GM03348 (cell line): ENCODE data around the gene TMEM255B.
A peak's percentile ranks its signal among the peaks of the same experiment; 100 is the strongest.
"Not testable (repeated sequence)": the region's sequence is repeated elsewhere in the genome, so short reads cannot be mapped to it uniquely, and the experiment has no call there.

Source experiments
- DNase-seq: peaks from one replicate; pipeline ENCODE4 v3.0.0; 2012; ENCODE audit warnings: low spot score

Gene TMEM255B

DNA sequence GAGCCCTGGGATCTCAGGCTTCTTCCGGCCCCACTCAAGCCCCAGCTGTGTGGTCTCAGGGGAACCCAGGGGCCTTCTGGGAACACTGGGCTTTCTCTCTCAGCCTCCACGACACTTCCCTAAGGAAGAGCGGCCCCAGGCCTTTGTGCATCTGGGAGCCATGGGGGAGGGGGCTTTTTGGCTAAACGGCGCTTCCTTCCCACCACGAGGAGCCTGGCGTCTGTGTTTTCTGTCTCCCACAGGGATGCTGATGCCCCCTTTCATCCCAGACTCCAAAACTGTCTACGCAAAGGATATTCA is 24.2 kb upstream of the TMEM255B start:
- no peak for DNase-seq

DNA sequence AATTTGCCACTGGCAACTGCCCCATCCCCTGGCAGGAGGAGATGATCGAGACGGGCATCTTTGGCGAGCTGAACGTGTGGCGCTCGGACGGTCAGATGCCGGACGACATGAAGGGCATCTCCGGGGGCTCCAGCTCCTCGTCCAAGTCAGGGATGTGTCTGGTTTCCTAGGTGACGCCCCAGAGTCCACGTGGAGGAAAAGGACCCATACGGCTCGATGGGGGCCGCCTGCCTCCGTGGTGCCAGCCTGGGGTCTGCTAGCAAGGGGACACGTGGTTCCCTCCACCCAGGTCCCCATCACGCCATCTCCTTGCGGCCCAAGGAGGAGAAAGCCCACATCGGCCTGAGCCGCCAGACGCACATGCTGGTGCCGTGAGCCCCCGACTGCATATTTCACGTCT is 23.8 kb upstream of the TMEM255B start:
- no peak for DNase-seq

DNA sequence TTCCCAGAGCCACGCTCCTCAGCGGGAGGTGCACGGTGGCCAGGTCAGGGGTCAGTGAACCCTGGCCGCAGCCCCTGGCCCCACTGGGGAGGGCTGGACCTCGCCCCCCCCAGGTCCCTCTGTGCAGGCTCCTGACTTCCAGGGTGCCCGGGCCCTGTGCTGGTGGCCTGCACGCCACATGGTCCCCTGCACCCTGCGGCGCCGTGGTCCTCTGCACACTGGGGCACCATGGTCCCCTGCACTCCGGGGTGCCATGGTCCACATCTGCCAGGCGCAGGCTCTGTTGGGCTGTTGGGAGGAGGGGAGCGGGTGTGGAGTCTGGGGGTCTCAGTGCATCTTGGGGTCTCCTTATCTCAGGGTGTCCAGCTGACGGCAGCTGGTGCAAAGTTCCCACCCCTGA is 23.3 kb upstream of the TMEM255B start:
- no peak for DNase-seq

DNA sequence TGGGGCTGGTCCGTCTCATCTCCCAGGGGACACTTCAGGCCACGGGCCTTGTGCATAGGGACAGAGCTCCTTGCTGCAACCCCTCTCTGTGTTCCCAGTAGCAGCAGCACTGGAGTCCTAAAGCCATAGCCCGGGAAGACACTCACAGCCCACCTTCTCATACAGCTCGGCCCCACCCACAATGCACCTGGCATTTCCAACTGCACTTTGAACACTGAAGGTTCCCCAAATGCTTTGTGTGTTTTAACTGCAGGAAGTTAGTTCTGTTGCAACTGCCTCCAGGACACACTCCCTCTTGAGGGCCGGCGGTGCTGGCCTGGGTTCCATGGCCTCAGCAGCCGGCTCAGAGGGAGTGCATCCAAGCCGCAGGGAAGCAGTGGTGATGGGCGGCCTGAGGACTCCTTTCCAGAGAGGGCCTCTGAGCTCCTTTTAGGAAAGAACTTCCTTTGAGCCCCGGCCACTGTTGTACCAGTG is 22.7 kb upstream of the TMEM255B start:
- DNase-seq: no peak

DNA sequence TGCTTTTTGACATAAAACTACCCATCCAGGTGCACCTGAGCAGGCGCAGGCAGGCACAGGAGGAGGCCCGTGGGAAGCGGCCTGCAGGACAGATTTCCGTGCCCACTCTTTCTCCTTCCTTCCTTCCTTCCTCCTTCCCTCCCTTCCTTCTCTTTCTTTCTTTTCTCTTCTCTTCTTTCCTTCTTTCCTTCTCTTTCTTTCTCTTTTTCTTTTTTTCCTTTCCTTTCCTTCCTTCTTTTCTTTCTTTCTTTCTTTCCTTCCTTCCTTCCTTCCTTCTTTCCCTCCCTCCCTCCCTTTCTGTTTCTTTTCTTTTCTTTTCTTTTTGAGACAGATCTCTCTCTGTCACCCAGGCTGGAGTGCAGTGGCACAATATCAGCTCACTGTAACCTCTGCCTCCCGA is 21.2 kb upstream of the TMEM255B start:
- no peak for DNase-seq

DNA sequence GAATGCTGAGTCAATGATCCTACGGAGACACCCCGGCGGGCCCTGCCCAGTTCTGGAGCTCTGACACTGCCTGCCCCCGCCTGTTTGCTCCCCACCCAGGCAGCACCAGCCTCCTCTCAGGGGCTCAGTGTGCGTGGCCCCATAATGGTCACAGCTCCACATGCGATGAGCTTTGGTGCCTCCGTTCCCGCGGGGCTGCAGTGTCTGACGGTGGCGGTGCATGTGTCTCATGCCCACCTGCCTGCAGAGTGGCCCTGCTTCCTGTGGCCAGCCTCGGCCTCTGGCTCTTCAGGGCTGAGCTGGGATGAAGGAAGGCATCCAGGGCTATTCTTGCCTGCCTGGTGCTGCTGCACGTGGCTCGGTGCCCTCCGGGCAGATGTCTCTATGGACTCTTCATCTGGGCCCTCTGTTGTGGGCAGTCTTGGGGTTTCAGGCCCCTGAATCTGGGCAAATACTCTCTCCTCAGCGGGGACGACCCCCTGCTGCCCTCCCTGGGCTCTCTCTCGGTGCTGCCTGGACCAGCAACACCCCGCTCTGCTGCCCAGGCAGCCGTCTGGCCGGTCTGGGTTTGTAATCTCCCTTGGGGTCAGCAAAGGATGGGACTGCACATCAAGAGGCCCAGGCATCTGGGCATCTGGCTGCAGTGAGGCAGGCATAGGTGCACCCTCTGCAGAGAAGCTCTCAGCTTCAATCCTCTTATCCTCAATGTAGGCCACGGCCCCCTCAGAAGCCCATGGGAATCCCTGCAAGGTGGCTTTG is 19.3 kb upstream of the TMEM255B start:
- DNase-seq: no peak

DNA sequence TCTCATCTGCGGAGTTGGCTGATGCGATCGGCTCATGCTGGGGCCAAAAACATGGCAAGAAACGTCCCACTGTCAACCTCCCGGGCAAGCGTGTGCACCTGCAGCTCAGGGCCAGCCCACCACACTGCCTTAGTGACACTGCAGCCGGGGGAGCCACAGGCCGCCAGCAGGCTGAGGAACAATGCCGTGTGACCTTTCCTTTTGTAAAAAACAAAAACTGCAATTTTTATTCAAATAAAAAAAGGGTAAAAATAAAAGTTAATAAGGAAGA is 18.8 kb upstream of the TMEM255B start:
- no peak for DNase-seq

DNA sequence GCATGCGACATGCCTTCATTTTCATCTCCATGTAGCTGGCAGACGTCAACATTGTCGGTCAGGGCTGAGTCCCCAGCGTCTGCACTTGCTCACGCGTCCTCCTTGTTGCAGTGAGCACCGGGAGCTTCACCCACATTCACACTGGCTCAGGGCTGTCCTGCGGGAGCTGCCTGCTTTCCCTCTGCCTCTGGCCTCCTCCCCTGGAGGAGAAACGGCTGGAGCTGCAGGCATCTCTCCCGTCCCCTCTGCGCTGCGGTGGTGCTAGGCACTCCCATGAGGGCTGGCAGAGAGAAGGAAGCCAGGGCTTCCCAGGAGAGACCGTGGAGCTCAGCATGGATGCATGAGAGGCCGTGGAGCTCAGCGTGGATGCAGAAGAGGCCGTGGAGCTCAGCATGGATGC is 18.4 kb upstream of the TMEM255B start:
- no peak for DNase-seq

DNA sequence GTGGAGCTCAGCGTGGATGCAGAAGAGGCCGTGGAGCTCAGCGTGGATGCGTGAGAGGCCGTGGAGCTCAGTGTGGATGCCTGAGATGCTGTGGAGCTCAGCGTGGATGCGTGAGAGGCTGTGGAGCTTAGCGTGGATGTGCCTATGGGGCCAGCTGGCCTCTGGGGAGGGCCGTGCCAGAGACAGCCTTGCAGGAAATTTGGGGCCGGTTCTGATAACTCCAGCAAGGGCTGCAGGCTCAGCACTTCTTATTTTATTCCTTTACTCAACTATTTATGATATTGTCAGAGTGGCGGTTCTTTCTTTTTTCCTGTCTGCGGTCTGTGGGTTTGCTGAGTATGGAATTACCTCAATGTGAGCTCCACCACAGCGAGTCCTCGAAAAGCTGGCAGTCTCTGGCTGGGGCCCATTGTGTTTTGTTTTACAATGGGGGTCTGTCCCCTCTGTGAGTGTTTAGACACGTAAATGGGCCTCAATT is 17.8 kb upstream of the TMEM255B start:
- DNase-seq: no peak

DNA sequence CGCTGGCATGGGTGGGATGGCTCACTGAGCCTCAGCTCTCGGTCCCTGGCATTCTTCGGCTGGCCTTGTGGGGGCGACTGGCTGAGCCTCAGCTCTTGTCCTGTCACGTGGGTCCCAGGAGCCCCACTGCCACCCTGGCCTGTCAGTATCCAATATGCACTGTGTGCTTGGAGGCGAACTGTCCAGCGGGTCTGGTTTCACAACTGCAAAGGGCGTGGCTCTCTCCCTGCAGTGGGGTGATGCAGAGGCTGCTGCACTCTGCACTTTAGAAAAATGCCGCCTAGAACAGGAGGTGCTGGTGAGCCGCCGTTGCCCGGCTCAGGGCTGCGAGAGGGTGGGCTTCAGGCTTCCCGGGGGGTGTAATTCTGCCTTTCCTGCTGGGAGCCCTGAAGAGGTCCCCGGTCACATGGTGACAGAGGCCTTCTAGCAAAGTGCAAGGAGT is 17.0 kb upstream of the TMEM255B start:
- peak; percentile 81 for DNase-seq

DNA sequence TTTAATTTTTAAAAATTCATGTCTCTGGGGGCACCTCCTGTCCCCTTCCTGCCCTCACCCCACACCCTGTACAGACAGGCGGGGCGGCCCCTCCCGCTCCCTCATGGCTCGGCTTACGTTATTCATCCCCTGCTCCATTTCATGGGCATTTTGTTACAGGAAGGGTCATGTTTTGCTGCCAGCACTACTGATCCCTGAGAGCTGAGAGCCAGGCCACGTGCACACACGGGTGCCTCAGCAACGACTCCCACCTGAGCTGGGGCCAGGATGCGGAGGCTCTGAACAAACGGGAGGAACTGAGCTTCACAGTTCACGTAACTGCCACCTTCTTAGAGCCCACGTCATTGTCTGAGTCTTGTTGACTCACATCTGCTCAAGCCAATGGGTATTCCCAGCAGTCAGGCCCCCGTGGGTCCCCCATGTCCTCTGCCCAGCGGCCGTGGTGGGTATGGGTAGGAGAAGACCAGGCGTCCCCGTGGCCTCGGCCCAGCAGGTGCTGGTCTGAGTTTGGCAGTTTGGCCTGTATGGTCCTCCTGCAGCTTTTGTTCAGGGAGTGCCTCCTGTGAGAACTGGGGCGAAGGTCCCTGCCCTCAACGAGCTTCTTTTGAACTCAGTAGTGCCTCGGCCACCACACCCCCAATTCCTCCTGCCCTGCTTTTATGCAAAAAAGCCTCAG is 16.4 kb upstream of the TMEM255B start:
- DNase-seq: no peak

DNA sequence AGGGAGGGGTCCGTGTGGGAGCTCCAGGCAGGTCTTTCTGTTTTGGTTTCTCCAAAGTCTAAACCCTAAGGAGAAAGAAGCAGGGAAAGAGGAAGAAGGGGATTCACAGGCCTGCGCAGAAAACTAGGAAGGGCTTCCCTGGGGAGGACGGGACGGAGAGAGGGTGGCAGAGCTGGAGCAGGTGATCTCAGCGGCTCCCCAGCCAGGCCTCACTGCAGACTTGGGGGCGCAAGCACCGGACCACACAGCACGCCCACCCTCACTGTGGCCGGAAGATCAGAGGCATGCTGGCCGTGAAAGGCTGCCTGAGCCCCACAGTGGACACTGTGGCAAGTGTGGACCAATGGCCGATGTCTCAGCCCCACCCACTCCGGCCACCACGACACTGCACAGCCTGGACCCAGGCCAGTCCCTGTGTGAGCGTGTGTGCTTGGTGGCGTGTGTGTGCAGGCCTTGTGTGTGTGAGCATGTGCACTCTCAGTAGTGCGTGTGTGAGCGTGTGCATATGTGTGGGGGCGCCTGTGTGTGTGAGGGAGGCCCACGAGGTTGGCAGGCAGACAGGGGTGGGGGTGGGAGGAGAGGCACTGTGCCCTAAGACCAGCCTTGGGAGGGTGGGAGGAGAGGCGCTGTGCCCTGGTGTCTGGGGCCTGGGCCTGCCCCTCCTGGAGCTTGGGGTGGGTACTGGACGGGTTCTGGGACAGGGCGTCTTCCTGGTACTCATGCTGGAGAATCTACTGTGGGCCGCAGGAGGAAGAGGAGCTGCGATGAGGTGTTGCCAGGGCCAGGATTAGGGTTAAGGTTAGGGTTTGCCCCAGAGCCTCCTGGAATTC is 15.4 kb upstream of the TMEM255B start:
- no peak for DNase-seq

DNA sequence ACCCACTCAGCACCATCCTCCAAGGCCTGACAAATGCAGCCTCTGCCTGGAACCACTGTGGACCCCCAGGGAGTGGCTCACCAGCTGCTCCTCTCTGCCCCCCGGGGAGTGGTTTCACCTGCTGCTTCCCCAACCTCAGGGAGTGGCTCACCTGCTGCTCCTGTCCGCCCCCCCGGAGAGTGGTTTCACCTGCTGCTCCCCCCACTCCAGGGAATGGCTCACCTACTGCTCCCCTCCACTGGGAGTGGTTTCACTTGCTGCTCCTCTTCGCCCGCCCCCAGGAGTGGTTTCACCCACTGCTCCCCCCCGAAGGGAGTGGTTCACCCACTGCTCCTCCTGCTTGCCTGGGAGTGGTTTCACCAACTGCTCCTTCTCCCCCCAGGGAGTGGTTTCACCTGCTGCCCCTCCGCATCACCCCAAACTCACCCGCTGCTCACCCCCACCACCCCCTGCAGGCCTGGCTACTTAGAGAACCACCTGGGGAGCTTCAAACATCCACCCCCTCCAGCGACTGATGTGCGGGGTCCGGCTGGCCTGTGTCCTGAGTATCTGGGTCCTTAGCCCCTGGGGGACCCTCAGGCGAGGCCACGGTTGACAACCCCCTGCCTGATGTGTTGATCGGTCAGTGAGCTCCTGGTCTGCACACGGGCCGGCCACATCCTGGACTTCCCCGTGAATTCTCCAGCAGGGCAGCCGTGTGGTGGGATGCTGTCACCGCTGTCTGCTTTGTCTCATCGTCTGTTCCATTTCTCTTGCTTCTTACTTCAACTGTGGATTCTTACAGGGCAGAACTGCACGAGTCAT is 14.6 kb upstream of the TMEM255B start:
- DNase-seq: no peak

DNA sequence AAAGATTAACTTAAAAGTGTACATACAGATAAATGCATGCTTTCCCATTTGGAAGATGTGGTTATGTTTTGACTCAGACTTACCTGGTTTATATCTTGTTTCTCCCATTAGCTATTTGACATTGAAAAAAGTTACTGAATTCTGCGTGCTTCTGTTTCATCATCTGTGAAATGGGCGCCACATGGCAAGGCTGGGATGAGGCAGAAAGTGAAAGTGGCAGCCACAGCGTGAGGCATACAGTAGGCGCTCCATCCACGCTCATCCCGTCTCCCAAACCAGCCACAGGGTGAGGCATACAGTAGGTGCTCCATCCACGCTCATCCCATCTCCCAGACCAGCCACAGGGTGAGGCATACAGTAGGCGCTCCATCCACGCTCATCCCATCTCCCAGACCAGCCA is 14.0 kb upstream of the TMEM255B start:
- no peak for DNase-seq

DNA sequence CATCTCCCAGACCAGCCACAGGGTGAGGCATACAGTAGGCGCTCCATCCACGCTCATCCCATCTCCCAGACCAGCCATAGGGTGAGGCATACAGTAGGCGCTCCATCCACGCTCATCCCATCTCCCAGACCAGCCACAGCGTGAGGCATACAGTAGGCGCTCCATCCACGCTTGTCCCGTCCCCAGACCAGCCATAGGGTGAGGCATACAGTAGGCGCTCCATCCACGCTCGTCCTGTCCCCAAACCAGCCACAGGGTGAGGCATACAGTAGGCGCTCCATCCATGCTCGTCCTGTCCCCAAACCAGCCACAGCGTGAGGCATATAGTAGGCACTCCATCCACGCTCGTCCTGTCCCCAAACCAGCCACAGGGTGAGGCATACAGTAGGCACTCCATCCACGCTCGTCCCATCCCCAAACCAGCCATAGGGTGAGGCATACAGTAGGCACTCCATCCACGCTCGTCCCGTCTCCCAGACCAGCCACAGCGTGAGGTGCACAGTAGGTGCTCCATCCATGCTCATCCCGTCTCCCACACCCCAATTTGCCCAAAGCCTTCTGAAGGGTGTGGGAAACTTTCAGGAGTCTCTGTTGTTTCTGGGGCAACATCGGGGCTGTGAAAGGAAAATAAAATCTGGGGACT is 13.4 kb upstream of the TMEM255B start:
- not testable (repeated sequence) for DNase-seq

DNA sequence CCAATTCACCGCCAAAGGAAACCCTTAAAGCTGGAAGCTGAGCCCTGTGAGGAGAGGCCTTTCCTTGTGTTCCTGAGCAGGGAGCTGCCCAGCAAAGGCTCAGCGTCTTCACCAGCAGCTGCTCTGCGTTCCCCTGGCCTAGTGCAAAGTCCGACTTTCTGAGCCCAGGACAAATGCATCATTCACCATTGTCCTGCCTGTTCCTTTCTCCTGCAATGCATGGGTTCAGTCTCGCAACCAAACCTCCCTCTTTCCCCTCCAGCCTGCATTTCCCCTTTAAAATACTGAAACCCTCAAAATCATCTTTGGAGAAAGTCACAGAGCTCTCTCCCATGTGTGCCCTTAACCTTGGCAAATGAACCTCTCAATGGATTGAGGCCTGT is 12.9 kb upstream of the TMEM255B start:
- DNase-seq: no peak

DNA sequence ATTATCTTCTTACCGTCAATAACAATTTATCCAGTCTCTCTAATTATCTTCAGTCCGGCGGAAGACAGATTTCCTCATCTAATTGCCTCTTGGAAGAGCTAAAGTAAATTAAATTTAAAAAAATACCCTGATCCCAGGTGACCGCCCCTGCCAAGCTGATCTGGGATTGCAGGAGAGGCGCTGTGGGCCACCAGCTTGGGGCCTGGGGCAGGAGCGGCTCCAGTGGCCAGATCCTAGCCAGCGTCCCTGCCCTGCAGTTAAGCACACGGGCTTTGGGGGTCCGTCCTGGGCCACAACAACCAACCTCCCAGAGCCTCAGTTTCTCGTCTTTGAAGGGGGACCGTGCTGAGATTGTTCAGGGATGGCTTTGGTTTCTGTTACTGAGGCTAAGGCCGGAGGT is 12.4 kb upstream of the TMEM255B start:
- DNase-seq: no peak

DNA sequence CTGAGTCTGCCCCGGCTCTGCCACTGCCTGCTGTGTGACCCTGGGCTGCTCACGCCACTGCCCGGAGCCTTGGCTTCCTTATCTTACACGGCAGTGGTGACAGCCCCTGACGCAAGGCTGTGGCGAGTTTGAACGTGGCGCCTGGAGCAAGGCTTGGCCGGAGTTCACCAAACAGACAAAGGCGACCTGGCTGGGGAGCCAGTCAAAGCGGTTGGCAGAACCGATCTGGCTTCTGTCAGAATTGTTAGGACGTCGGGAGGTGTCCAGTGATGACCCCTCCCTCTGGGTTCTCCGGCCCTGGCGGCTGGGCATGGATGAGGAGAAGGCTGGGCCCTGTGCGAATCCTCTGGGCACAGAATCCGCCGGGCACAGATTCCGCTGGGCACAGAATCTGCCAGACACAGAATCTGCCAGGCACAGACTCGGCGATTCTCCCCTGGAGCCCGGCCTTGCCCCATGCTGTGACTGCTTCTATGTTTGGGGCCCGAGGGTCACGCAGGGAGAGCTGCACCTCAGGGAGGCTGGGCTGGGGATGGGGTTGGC is 11.7 kb upstream of the TMEM255B start:
- DNase-seq: no peak

DNA sequence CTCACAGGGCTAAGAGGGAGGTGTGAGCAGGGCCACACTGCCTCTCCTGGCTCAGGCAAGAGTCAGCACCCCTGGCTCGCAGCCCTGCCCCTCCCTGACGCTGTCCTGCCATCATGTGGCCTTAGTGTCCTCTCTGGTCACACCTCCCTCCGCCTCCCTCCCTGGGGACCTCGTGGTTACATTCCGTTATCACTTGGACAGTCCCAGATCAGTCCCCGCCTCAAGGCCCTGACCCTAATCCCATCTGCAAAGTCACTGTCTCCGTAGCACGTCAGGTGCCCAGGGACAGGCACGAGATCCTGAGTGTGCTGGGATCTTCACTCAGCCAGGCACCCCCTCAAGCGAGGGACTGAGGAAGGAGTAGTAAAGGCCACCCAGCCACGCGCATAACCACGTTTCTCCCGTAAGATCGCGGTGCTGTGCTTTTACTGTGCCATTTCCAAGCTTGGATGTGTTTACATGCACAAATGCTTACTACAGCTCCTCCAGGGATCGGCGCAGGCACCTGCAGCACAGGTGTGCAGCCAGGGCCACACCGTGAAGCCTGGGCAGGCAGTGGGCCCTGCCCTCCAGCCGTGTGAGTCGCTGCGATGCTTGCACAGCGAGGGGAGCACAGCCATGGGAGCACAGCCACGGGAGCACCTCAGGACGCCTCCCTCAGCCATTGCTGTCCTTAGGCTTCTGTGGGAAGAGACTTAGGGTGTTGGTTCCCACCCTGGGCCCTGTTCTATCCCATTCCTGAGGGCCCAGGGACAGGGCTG is 10.7 kb upstream of the TMEM255B start:
- no peak for DNase-seq

DNA sequence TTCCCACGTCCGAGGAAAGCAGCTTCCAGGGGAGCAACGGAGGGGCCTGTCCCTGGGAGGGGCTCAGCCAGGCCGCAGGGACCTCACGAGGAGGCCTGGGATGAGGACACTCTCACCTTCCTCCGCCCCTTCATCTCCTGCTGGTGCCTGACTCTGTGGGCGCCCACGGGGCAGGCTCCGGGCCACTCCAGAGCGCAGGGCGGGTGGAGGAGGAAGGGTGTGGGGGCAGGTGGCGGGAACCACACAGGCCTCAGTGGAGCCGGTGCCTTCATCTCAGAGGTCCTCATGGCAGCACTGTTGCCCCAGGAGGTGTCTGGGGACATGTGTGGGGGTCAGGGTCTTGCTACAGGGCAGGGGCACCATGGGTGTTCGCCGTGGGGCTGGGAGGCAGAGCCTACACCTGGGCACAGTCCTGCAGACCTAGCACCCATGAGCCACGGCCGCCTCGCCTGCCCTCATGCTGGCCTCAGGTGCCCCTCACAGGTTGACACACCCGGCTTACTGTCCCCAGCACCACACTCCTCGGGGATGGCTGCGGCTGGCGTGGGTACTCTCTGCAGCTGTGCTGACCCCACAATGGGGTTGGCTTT is 10.1 kb upstream of the TMEM255B start:
- DNase-seq: no peak
